WTC11 (cell line): ENCODE data around the gene EFS. TPM values are rescaled to one million over a fixed set of nuclear protein-coding genes. Genes with fewer than 3 reads are reported as not detected.

Source experiments
- ATAC-seq: fragments of 200-7000 bp; cut with Tn5 transposase; 2 replicates; pipeline ENCODE4 v1.10.0; 2021; ENCODE audit warnings: mild to moderate bottlenecking, moderate library complexity
- CTCF ChIA-PET: fragments of 300-600 bp; sonication (Branson Sonifier 250); formaldehyde crosslinking; loops from one replicate; lab custom pipeline; 2021; ENCODE audit warnings: antibody characterized with exemption; lab: Charles Lee
- POLR2A ChIA-PET: fragments of 350-600 bp; sonication (Branson Sonifier 250); formaldehyde crosslinking; loops from one replicate; lab custom pipeline; 2021; ENCODE audit warnings: antibody characterized with exemption; lab: Charles Lee
- DNase-seq: peaks from one replicate; pipeline ENCODE4 v3.0.0; 2021; ENCODE audit warnings: low spot score
- H3K27ac Mint-ChIP-seq: 2 replicates; pipeline ENCODE4 v1.8.0; 2021; ENCODE audit warnings: mixed read lengths
- H3K27me3 Mint-ChIP-seq: 2 replicates; pipeline ENCODE4 v1.8.0; 2021; ENCODE audit warnings: low read depth, mild to moderate bottlenecking, moderate library complexity, mixed read lengths
- H3K36me3 Mint-ChIP-seq: 2 replicates; pipeline ENCODE4 v1.8.0; 2021; ENCODE audit warnings: mixed read lengths
- H3K4me1 Mint-ChIP-seq: 2 replicates; pipeline ENCODE4 v1.8.0; 2022; ENCODE audit warnings: mixed read lengths
- H3K4me3 Mint-ChIP-seq: 2 replicates; pipeline ENCODE4 v1.8.0; 2021; ENCODE audit warnings: mild to moderate bottlenecking, moderate library complexity, mixed read lengths
- H3K9me3 Mint-ChIP-seq: 2 replicates; pipeline ENCODE4 v1.8.0; 2021; ENCODE audit warnings: mixed read lengths
- ATF3 ChIP-seq: sonication (generic); formaldehyde crosslinking; conservative IDR thresholded peaks from 2 replicates; pipeline ENCODE4 v1.8.1; 2022; ENCODE audit warnings: mild to moderate bottlenecking, missing genetic modification reagents
- CBFB ChIP-seq: sonication (generic); formaldehyde crosslinking; IDR thresholded peaks from 2 replicates; pipeline ENCODE4 v1.8.1; 2022; ENCODE audit warnings: mild to moderate bottlenecking, low read depth, missing genetic modification reagents
- CDX4 ChIP-seq: fragments of 250-450 bp; sonication (Bioruptor Pico); IDR thresholded peaks from 2 replicates; pipeline ENCODE4 v1.9.0; 2021; ENCODE audit warnings: moderate library complexity, mild to moderate bottlenecking, inconsistent platforms, borderline replicate concordance
- HMGA2 ChIP-seq: fragments of 250-450 bp; sonication (Bioruptor Pico); IDR thresholded peaks from 2 replicates; pipeline ENCODE4 v1.4.0; 2021; ENCODE audit warnings: mild to moderate bottlenecking, moderate library complexity
- IRF1 ChIP-seq: sonication (generic); formaldehyde crosslinking; IDR thresholded peaks from 2 replicates; pipeline ENCODE4 v1.8.0; 2023; ENCODE audit warnings: missing genetic modification reagents
- MXD4 ChIP-seq: fragments of 250-450 bp; sonication (Bioruptor Pico); IDR thresholded peaks from 2 replicates; pipeline ENCODE4 v1.8.0; 2021; ENCODE audit warnings: mild to moderate bottlenecking, moderate library complexity, borderline replicate concordance
- MYBL2 ChIP-seq: sonication (generic); formaldehyde crosslinking; IDR thresholded peaks from 2 replicates; pipeline ENCODE4 v1.8.1; 2023; ENCODE audit warnings: mild to moderate bottlenecking, moderate library complexity, missing genetic modification reagents
- NFYB ChIP-seq: sonication (generic); formaldehyde crosslinking; conservative IDR thresholded peaks from 2 replicates; pipeline ENCODE4 v1.8.0; 2022; ENCODE audit warnings: low read depth, missing genetic modification reagents
- PRDM15 ChIP-seq: sonication (generic); formaldehyde crosslinking; IDR thresholded peaks from 2 replicates; pipeline ENCODE4 v1.8.0; 2022; ENCODE audit warnings: missing genetic modification reagents
- SMAD3 ChIP-seq: sonication (generic); formaldehyde crosslinking; IDR thresholded peaks from 2 replicates; pipeline ENCODE4 v1.8.0; 2022; ENCODE audit warnings: missing genetic modification reagents, mild to moderate bottlenecking, borderline replicate concordance
- SP1 ChIP-seq: sonication (generic); formaldehyde crosslinking; conservative IDR thresholded peaks from 2 replicates; pipeline ENCODE4 v1.8.1; 2022; ENCODE audit warnings: missing genetic modification reagents
- STAT6 ChIP-seq: sonication (generic); formaldehyde crosslinking; conservative IDR thresholded peaks from 2 replicates; pipeline ENCODE4 v1.8.1; 2023; ENCODE audit warnings: mild to moderate bottlenecking, low read depth, missing genetic modification reagents, moderate library complexity
- TEAD1 ChIP-seq: sonication (generic); formaldehyde crosslinking; IDR thresholded peaks from 2 replicates; pipeline ENCODE4 v1.8.0; 2022; ENCODE audit warnings: mild to moderate bottlenecking, missing genetic modification reagents
- TEAD4 ChIP-seq: sonication (generic); formaldehyde crosslinking; IDR thresholded peaks from 2 replicates; pipeline ENCODE4 v1.8.0; 2022; ENCODE audit warnings: mild to moderate bottlenecking, missing genetic modification reagents
- TP53 ChIP-seq: sonication (generic); formaldehyde crosslinking; IDR thresholded peaks from 2 replicates; pipeline ENCODE4 v1.8.1; 2023; ENCODE audit warnings: mild to moderate bottlenecking, missing genetic modification reagents
- USF2 ChIP-seq: sonication (generic); formaldehyde crosslinking; IDR thresholded peaks from 2 replicates; pipeline ENCODE4 v1.8.1; 2023; ENCODE audit warnings: mild to moderate bottlenecking, missing genetic modification reagents, moderate library complexity
- ZBTB43 ChIP-seq: sonication (generic); formaldehyde crosslinking; IDR thresholded peaks from 2 replicates; pipeline ENCODE4 v1.8.1; 2023; ENCODE audit warnings: mild to moderate bottlenecking, missing genetic modification reagents
- ZMAT4 ChIP-seq: fragments of 250-450 bp; sonication (Bioruptor Pico); IDR thresholded peaks from 2 replicates; pipeline ENCODE4 v1.9.0; 2021; ENCODE audit warnings: mild to moderate bottlenecking
- ZNF671 ChIP-seq: fragments of 250-450 bp; sonication (Bioruptor Pico); IDR thresholded peaks from 2 replicates; pipeline ENCODE4 v1.8.0; 2021; ENCODE audit warnings: mild to moderate bottlenecking
- total RNA-seq: library from RNA; stranded (reverse); gene quantifications from 3 replicates; pipeline ENCODE4 v1.2.3, GENCODE V29; 2021

Gene EFS
- total RNA-seq, 1 experiment from 2014 or later, result 35.3 TPM

- Mint-ChIP-seq H3K36me3 (peaks cover 6% of the 10 kb centered on the region), H3K9me3 (no peaks in the 10 kb centered on the region), H3K27me3 (peaks cover 4% of the 10 kb centered on the region), H3K4me3 (0 out of 2 replicates have a peak overlapping the region, but pooled peaks have one; percentile 87), H3K27ac (no peak overlapping the region), H3K4me1 (peaks cover 18% of the 10 kb centered on the region)
- CTCF ChIA-PET, result interaction anchor here (1.1 kb wide), 1 partner anchor 18 kb away, joined by 3 read pairs; no protein-coding TSS in a partner anchor
- ATAC-seq (no peak), DNase-seq (no peak)
- no peak for TF ChIP-seq STAT6 (CRISPR knock-in tag)
- TF ChIP-seq IRF1 (CRISPR knock-in tag), result no peak
- TF ChIP-seq TP53 (CRISPR knock-in tag), result no peak
- no peak for TF ChIP-seq ATF3 (CRISPR knock-in tag)
- no peak for TF ChIP-seq SP1 (CRISPR knock-in tag)
- TF ChIP-seq MXD4, result no peak
- TF ChIP-seq CBFB, result no peak
- TF ChIP-seq ZNF671, result no peak
- TF ChIP-seq USF2 (CRISPR knock-in tag), result no peak
- POLR2A ChIA-PET, result no interaction called here
These were observed 56.1 kb downstream of the EFS start for GRCh38 chr14:23308721-23309445.

GRCh38 chr14:23307687-23308644, 57.0 kb downstream of the EFS start:
- Mint-ChIP-seq H3K4me3 (peak overlapping the region; percentile 87), H3K27ac (no peak overlapping the region), H3K9me3 (no peaks in the 10 kb centered on the region), H3K27me3 (peaks cover 14% of the 10 kb centered on the region), H3K36me3 (peaks cover 6% of the 10 kb centered on the region), H3K4me1 (peaks cover 20% of the 10 kb centered on the region)
- DNase-seq (no peak), ATAC-seq (no peak)
- CTCF ChIA-PET, result interaction anchor here (1.1 to 2.9 kb wide), 8 partner anchors 13 to 322 kb away, joined by 3 to 20 read pairs (median 5); partner anchors contain the start of genes HOMEZ and PABPN1
- POLR2A ChIA-PET, result interaction anchor here (0.6 to 2.7 kb wide), 4 partner anchors 13 to 61 kb away, joined by 3 to 32 read pairs (median 6); partner anchors contain the start of genes HOMEZ and PABPN1
- TF ChIP-seq TEAD1 (CRISPR knock-in tag), result no peak
- TF ChIP-seq HMGA2 (CRISPR knock-in tag), result no peak
- TF ChIP-seq ZMAT4 (CRISPR knock-in tag), result no peak
- TF ChIP-seq MYBL2, result no peak
- TF ChIP-seq TEAD4 (CRISPR knock-in tag), result no peak
- no peak for TF ChIP-seq SMAD3 (CRISPR knock-in tag)
- no peak for TF ChIP-seq NFYB
- TF ChIP-seq CDX4 (CRISPR knock-in tag), result no peak
- TF ChIP-seq PRDM15, result no peak
- no peak for TF ChIP-seq ZBTB43 (CRISPR knock-in tag)
